ENCODE measurements around the gene MAP4K3. TPM values are rescaled to one million over a fixed set of nuclear protein-coding genes. Genes with fewer than 3 reads are reported as not detected.

MAP4K3 gene
- total RNA-seq, 4 donors from 2014 or later = 39.6 to 72.5 (median 53.8) TPM

DNA sequence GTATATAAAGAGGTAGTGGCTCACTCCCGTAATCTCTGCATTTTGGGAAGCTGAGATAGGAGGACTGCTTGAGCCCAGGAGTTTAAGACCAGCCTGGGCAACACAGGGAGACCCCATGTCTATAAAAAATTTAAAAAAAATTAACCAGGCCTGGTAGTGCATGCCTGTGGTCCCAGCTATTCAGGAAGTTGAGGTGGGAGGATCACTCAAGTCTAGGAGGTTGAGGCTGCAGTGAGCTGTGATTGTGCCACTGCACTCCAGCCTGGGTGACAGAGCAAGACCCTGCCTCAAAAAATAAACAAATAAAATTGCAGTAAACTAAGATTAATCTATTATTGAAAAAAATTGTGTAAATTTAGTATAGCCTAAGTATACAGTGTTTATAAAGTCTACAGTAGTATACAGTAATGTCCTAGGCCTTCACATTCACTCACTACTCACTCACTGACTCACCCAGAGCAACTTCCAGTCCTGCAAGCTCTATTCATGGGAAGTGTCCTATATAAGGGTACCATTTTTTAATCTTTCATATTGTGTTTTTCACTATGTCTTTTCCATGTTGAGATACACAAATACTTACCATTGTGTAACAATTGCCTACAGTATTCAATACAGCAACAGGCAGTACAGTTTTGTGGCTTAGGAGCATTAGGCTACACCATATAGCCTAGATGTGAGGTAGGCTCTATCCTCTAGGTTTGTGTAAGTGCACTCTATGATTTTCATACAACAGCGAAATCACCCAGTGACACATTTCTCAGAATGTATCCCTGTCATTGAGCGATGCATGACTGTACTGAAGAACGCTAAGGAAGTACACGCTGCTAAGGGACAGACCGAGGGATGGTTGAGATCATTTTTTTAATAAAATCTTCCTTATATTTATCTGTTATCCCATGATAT lies 10.4 kb upstream of the MAP4K3 start:
- whole genome bisulfite sequencing = 97% methylated on average over 6 of the region's 6 CpGs

DNA sequence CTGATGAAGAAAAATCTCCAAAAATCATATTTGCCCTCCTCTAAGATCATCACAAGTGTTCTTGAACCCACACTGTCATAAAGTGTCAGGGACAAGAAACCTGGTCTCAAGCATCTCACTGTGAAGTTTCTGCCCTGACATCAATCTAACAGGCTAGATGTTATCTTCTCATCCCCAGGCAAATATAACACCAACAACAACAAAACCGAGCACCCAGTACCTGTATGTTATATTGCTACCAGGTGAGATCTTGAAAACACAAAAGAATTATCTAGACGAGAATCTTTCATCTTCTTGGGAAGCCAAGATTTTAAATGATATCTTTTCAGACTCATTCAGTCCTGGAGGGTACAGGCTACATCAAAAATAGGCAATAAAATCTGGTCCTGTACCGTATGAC lies 8.8 kb upstream of the MAP4K3 start:
- no peak overlapping the region for H3K4me3 ChIP-seq
- H3K27ac ChIP-seq (replicated peaks in 1 of 4) = no peak overlapping the region
- DNase-seq (ENCODE audit: extremely low spot score) = no peak
- TF ChIP-seq, protein P1, sequence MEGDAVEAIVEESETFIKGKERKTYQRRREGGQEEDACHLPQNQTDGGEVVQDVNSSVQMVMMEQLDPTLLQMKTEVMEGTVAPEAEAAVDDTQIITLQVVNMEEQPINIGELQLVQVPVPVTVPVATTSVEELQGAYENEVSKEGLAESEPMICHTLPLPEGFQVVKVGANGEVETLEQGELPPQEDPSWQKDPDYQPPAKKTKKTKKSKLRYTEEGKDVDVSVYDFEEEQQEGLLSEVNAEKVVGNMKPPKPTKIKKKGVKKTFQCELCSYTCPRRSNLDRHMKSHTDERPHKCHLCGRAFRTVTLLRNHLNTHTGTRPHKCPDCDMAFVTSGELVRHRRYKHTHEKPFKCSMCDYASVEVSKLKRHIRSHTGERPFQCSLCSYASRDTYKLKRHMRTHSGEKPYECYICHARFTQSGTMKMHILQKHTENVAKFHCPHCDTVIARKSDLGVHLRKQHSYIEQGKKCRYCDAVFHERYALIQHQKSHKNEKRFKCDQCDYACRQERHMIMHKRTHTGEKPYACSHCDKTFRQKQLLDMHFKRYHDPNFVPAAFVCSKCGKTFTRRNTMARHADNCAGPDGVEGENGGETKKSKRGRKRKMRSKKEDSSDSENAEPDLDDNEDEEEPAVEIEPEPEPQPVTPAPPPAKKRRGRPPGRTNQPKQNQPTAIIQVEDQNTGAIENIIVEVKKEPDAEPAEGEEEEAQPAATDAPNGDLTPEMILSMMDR (IDR thresholded peaks at IDR 0.05) = no peak
- TF ChIP-seq POLR2A (IDR thresholded peaks at IDR 0.05; ENCODE audit: low read depth) (no peak), EP300 (IDR thresholded peaks at IDR 0.05) (no peak), POLR2AphosphoS5 (IDR thresholded peaks at IDR 0.05) (no peak)
- 96% methylated on average over 3 of the region's 3 CpGs for WGBS
- peaks cover 0 to under 1% (median 0%) of the 10 kb centered on the region in 4 donors for H3K4me1 ChIP-seq
- no peaks in the 10 kb centered on the region for H3K9me3 ChIP-seq
- intact Hi-C loops (cut with DNase I) = no loop called here
- no peaks in the 10 kb centered on the region for H3K27me3 ChIP-seq
- H3K36me3 ChIP-seq = peaks cover 0 to 15% (median 2%) of the 10 kb centered on the region in 4 donors

More for the DNA sequence above, 10.4 kb upstream of the MAP4K3 start:
- Histone ChIP-seq H3K27me3 (no peaks in the 10 kb centered on the region), H3K27ac (replicated peaks in 1 of 4) (no peak overlapping the region), H3K4me3 (no peak overlapping the region), H3K9me3 (no peaks in the 10 kb centered on the region), H3K4me1 (no peaks in the 10 kb centered on the region), H3K36me3 (peaks cover 0 to 15% (median 2%) of the 10 kb centered on the region in 4 donors)
- no peak for DNase-seq (ENCODE audit: extremely low spot score)
- intact Hi-C loops (cut with DNase I) = no loop called here
- TF ChIP-seq, protein P1 (IDR thresholded peaks at IDR 0.05) = no peak
- TF ChIP-seq POLR2AphosphoS5 (IDR thresholded peaks at IDR 0.05) = no peak
- TF ChIP-seq EP300 (IDR thresholded peaks at IDR 0.05) = no peak
- TF ChIP-seq POLR2A (IDR thresholded peaks at IDR 0.05; ENCODE audit: low read depth) = no peak

DNA sequence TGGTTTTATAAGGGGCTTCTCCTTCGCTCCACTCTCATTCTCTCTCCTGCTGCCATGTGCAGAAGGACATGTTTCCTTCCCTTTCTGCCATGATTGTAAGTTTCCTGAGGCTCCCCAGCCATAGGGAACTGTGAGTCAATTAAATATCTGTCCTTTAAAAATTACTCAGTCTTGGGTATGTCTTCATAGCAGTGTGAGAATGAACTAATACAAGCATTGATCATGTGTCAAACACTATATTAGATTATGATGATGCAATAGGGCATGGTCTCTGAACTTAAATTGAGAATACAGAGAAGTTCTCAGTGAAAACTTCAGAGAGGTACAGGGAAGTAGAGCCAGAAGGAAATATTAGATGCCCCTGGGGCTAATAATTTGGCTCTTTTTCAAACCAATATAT lies 5.9 kb upstream of the MAP4K3 start:
- intact Hi-C loops (cut with DNase I) = no loop called here
- Histone ChIP-seq H3K4me3 (no peak overlapping the region), H3K4me1 (peaks cover 16 to 26% (median 22%) of the 10 kb centered on the region in 4 donors), H3K36me3 (peaks cover 0 to 15% (median 2%) of the 10 kb centered on the region in 4 donors), H3K27me3 (no peaks in the 10 kb centered on the region), H3K9me3 (no peaks in the 10 kb centered on the region), H3K27ac (replicated peaks in 1 of 4) (no peak overlapping the region)
- TF ChIP-seq POLR2AphosphoS5 (IDR thresholded peaks at IDR 0.05) (no peak), POLR2A (IDR thresholded peaks at IDR 0.05; ENCODE audit: low read depth) (no peak), EP300 (IDR thresholded peaks at IDR 0.05) (no peak)
- TF ChIP-seq, protein P1 (IDR thresholded peaks at IDR 0.05) = no peak
- DNase-seq (ENCODE audit: extremely low spot score) = no peak
- 93% methylated on average over 1 of the region's 1 CpG for WGBS

DNA sequence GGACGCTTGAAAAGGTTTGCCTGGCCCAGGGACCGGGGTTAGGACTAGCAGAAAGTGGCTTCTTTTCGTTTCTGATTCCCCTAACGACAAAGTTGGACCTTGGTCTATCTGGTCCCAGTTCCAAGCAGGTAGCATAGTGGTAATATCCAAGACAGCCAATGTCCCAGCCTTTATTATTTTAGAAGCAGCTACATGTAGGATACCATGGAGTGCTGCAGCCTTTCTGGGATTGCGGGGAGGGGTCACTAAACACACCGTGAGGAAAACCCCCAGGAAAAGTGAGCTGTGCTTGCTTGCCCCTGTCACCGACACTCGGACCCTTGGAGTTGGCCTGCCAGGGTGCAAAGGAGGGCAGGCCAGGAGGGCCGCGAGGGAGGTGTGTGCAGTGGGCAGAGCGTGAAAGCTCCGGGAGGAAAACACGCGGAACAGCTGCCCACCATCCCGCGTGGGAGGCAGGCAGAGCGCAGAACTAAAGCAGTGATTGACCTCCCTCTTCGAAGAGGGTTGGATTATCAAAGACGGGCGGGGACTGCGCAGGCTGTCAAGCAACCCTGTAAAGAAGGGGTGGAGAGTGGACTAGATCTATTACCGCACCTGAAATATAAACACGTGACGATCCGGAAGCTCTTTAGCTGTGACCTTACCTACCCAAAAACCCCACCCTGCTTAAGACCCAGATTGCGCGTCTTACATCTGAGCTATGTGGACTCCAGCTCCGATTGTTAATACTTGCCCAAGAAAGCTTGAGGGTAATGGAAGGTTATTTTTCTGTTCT lies 624 bp upstream of the MAP4K3 start:
- 7% methylated on average over 23 of the region's 28 CpGs for WGBS
- Histone ChIP-seq H3K27me3 (no peaks in the 10 kb centered on the region), H3K27ac (replicated peaks in 1 of 4) (peak overlapping the region; percentile 95 to 98 (median 98)), H3K9me3 (no peaks in the 10 kb centered on the region), H3K4me3 (peak overlapping the region; percentile 76 to 95 (median 86)), H3K36me3 (no peaks in the 10 kb centered on the region), H3K4me1 (peaks cover 36 to 57% (median 55%) of the 10 kb centered on the region in 4 donors)
- no peak for DNase-seq (ENCODE audit: extremely low spot score)
- intact Hi-C loops (cut with DNase I) = loop anchor here (5.0 kb wide), 3 partner anchors 60 to 75 kb away; no protein-coding TSS in a partner anchor
- TF ChIP-seq POLR2A (IDR thresholded peaks at IDR 0.05; ENCODE audit: low read depth) (no peak), EP300 (IDR thresholded peaks at IDR 0.05) (no peak), POLR2AphosphoS5 (IDR thresholded peaks at IDR 0.05) (no peak)
- TF ChIP-seq, protein P1 (IDR thresholded peaks at IDR 0.05) = no peak

Measured in esophagus muscularis mucosa (tissue), 4 donors.